GM18870 (cell line): Measurements from ENCODE around the gene SLIT3.

Experiments
- ATAC-seq: cut with Tn5 transposase; IDR thresholded peaks from one replicate; pipeline ENCODE4 v1.9.1; 2021; ENCODE audit warnings: moderate library complexity; ENCODE audit not compliant: unreplicated experiment

The SLIT3 gene

GRCh38 chr5:168624850-168625364, 676.0 kb downstream of the SLIT3 start:
- ATAC-seq, result no peak

GRCh38 chr5:168620807-168621206, 680.1 kb downstream of the SLIT3 start:
- ATAC-seq, result no peak

GRCh38 chr5:168614661-168615060, 686.3 kb downstream of the SLIT3 start:
- no peak for ATAC-seq

GRCh38 chr5:168613996-168614395, 686.9 kb downstream of the SLIT3 start:
- no peak for ATAC-seq

GRCh38 chr5:168613396-168613795, 687.5 kb downstream of the SLIT3 start:
- ATAC-seq, result no peak

- ATAC-seq, result no peak
Measured at GRCh38 chr5:168612996-168613395, 687.9 kb downstream of the SLIT3 start.

- no peak for ATAC-seq
Measured at GRCh38 chr5:168612123-168612522, 688.8 kb downstream of the SLIT3 start.
